GM18498 (cell line): ENCODE results near the gene VAT1.
"Not testable (repeated sequence)": the region's sequence is repeated elsewhere in the genome, so short reads cannot be mapped to it uniquely, and the experiment has no call there.

Experiments
- ATAC-seq: cut with Tn5 transposase; IDR thresholded peaks from one replicate; pipeline ENCODE4 v1.9.1; 2021; ENCODE audit warnings: mild to moderate bottlenecking, moderate library complexity; ENCODE audit not compliant: unreplicated experiment

VAT1 gene

DNA sequence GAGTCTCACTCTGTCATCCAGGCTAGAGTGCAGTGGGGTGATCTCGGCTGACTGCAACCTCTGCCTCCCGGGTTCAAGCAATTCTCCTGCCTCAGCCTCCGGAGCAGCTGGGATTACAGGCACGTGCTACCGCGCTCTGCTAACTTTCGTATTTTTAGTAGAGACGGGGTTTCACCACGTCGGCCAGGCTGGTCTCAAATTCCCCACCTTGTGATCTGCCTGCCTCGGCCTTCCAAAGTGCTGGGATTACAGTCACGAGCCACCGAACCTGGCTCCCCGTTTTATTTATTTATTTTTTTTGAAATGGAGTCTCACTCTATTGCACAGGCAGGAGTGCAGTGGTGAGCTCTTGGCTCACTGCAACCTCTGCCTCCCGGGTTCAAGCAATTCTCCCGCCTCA is 46.5 kb downstream of the VAT1 start:
- ATAC-seq = not testable (repeated sequence)

DNA sequence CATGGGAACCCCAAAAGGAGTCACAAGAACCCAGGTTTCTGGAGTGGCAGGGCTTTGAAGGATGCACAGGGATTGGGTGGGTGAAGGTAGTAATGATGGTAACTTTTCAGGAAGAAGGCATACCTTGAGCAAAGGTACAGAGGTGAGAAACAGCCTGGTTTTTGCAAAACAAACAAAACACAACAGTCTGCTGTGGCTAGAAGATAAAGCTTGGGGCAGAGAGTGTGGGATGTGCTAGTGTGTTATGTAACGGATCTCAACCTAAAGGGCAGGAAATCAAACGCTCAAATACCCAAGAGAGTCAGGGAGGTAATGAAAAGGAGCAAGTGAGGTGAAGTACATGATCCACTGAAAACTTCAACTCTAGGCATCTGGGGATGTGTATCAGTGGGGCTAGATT is 46.9 kb downstream of the VAT1 start:
- ATAC-seq = no peak

DNA sequence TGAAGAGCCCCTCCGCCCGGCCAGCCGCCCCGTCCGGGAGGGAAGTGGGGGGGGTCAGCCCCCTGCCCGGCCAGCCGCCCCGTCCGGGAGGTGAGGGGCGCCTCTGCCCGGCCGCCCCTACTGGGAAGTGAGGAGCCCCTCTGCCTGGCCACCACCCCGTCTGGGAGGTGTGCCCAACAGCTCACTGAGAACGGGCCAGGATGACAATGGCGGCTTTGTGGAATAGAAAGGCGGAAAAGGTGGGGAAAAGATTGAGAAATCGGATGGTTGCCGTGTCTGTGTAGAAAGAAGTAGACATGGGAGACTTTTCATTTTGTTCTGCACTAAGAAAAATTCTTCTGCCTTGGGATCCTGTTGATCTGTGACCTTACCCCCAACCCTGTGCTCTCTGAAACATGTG is 48.9 kb downstream of the VAT1 start:
- not testable (repeated sequence) for ATAC-seq

DNA sequence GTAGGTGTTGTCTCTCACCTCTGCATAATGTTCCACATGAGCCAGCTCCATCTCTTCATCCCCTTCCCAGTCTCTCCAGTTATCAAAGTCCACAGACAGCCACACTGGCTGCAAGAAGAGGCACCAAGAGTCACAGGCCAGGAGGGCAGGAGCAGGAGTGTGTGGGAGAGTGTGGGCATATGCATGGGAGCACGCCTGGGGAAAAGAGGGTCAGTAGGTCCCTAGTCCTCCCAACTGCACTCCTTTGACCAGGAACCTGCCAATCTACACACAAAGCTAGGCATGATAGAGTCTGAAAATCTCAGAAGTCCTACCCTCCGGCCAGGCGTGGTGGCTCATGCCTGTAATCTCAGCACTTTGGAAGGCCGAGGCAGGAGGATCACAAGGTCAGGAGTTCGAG is 50.6 kb downstream of the VAT1 start:
- ATAC-seq = no peak

DNA sequence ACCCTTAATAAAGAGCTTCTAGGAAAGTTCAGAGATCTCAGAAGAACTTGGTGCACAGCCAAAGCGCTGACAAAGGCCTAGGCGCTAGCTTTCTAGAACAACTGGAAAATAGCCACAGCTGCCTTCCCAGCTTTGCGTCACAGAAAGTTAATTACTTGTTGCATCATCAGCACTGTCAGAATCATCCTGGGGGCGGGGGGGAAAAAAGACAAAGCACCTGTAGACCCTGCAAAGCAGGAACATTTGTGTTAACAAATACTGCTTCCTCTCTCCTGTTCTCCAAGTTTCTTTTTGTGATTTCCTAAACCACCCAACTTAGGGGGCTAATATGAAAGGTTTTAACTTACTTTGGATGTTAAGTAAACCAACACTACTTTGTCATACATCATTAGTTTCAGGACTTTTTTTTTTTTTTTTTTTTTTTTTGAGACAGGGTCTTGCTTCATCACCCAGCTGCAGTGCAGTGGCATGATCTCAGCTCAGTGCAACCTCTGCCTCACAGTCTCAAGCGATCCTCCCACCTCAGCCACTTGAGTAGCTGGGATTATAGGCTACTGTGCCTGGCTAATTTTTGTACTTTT is 53.1 kb downstream of the VAT1 start:
- no peak for ATAC-seq

DNA sequence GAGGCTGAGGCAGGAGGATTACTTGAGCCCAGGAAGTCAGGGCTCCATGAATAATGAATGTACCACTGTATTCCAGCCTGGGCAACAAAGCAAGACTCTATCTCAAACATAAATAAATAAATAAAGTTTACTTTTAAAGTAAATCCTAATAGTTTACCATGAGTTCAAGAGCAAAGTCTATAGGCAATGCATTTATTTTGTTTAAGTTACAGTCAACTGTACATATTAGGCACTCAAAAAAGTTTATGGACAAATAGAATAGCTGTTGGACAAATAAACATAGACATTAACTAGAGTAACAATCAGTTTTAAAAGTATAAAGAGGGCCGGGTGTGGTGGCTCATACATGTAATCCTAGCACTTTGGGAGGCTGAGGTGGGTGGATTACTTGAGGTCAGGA is 54.3 kb downstream of the VAT1 start:
- no peak for ATAC-seq
